ENCODE results near the gene PGBD1. TPM values are rescaled to one million over a fixed set of nuclear protein-coding genes. Genes with fewer than 3 reads are reported as not detected.
"Not testable (repeated sequence)": the region's sequence is repeated elsewhere in the genome, so short reads cannot be mapped to it uniquely, and the experiment has no call there.

Gene PGBD1
- total RNA-seq, 1 experiment from 2014 or later = 2.5 TPM

DNA sequence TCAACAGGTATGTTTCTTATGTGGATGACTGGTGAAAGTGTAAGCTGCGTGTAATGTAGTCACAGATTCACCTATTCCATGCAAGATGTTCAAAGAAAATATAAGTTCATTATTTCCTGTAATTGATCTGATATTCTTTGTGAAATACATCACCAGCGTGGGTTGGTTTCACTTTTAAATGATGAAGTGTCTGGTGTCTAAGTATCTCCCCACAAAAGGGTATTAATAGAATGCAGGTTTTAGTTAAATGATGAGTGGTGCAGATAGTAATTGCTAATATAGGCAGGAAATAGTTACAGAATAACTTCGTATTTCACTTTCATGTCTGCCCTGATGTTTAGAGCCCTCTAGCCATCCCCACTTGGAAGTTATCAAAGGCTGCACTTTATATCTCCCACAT, 22.2 kb downstream of the PGBD1 start:
- Mint-ChIP-seq H3K9me3 (ENCODE audit: unreplicated experiment) (peaks cover 8% of the 10 kb centered on the region), H3K27ac (ENCODE audit: low read depth, unreplicated experiment) (no peak overlapping the region), H3K36me3 (ENCODE audit: insufficient read depth, unreplicated experiment) (no peaks in the 10 kb centered on the region), H3K4me1 (ENCODE audit: insufficient read depth, unreplicated experiment) (no peaks in the 10 kb centered on the region), H3K4me3 (ENCODE audit: unreplicated experiment) (no peak overlapping the region), H3K27me3 (ENCODE audit: insufficient read depth, unreplicated experiment) (no peaks in the 10 kb centered on the region)
- POLR2A ChIA-PET = no interaction called here
- CTCF ChIA-PET = no interaction called here
- DNase-seq (ENCODE audit: unreplicated experiment) = no peak
- TF ChIP-seq, protein P1, sequence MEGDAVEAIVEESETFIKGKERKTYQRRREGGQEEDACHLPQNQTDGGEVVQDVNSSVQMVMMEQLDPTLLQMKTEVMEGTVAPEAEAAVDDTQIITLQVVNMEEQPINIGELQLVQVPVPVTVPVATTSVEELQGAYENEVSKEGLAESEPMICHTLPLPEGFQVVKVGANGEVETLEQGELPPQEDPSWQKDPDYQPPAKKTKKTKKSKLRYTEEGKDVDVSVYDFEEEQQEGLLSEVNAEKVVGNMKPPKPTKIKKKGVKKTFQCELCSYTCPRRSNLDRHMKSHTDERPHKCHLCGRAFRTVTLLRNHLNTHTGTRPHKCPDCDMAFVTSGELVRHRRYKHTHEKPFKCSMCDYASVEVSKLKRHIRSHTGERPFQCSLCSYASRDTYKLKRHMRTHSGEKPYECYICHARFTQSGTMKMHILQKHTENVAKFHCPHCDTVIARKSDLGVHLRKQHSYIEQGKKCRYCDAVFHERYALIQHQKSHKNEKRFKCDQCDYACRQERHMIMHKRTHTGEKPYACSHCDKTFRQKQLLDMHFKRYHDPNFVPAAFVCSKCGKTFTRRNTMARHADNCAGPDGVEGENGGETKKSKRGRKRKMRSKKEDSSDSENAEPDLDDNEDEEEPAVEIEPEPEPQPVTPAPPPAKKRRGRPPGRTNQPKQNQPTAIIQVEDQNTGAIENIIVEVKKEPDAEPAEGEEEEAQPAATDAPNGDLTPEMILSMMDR (IDR thresholded peaks at IDR 0.05; ENCODE audit: unreplicated experiment) = no peak
- intact Hi-C loops (cut with micrococcal nuclease) = no loop called here
- no TSS peak for BruUV-seq (replicated peaks)

DNA sequence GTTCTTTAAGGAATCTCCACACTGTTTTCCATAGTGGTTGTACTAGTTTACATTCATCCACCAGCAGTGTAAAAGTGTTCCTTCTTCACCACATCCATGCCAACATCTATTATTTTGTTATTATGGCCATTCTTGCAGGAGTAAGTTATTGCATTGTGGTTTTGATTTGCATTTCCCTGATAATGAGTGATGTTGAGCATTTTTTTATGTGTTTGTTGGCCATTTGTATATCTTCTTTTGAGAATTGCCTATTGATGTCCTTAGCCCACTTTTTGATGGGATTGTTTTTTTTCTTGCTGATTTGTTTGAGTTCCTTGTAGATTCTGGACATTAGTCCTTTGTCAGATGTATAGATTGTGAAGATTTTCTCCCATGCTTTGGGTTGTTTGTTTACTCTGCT, 25.0 kb downstream of the PGBD1 start:
- intact Hi-C loops (cut with micrococcal nuclease); DNase-seq (ENCODE audit: unreplicated experiment); H3K4me3 Mint-ChIP-seq (ENCODE audit: unreplicated experiment); H3K27ac Mint-ChIP-seq (ENCODE audit: low read depth, unreplicated experiment); CTCF ChIA-PET; BruUV-seq (replicated peaks); H3K27me3 Mint-ChIP-seq (ENCODE audit: insufficient read depth, unreplicated experiment); POLR2A ChIA-PET; H3K36me3 Mint-ChIP-seq (ENCODE audit: insufficient read depth, unreplicated experiment); H3K4me1 Mint-ChIP-seq (ENCODE audit: insufficient read depth, unreplicated experiment); H3K9me3 Mint-ChIP-seq (ENCODE audit: unreplicated experiment): not testable (repeated sequence)

DNA sequence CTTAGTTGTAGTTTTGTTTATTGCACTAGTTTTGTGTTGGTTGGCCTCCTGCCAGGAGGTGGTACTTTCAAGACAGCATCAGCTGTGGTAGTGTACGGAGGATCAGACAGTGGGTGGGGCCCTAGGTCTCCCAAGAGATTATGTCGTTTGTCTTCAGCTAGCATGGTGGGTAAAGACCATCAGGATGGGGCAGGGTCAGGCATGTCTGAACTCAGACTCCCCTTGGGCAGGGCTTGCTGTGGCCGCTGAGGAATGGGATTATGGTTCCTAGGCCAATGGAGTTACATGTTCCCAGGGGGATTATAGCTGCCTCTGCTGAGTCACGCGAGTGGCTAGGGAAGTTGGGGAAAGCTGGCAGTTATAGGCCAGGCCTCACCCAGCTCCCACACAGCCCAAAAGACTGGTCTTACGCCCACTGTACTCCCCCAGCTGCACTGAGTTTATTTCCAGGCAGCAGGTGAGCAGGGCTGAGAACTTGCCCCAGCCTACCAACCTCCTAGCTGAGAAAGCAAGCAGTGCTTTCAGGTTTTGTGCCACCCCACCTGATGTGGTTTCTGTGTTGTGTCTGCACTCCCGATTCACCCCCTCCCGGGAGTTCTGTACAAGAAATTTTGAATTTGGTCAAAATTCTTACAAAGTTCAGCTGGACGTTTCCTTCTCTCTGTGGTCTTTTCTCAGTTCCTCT, 29.9 kb downstream of the PGBD1 start:
- ChIA-PET POLR2A (interaction anchor here (0.6 to 1.2 kb wide), 3 partner anchors 23 to 612 kb away, joined by 3 to 4 read pairs (median 3); partner anchors contain the start of gene TRIM27), CTCF (interaction anchor here (0.7 to 1.3 kb wide), 3 partner anchors 12 to 1184 kb away, joined by 3 to 4 read pairs (median 3); no protein-coding TSS in a partner anchor)
- TF ChIP-seq, protein P1 (IDR thresholded peaks at IDR 0.05; ENCODE audit: unreplicated experiment) = no peak
- no peak for DNase-seq (ENCODE audit: unreplicated experiment)
- Mint-ChIP-seq H3K36me3 (ENCODE audit: insufficient read depth, unreplicated experiment) (no peaks in the 10 kb centered on the region), H3K27ac (ENCODE audit: low read depth, unreplicated experiment) (no peak overlapping the region), H3K9me3 (ENCODE audit: unreplicated experiment) (peaks cover 6% of the 10 kb centered on the region), H3K4me3 (ENCODE audit: unreplicated experiment) (no peak overlapping the region), H3K4me1 (ENCODE audit: insufficient read depth, unreplicated experiment) (no peaks in the 10 kb centered on the region), H3K27me3 (ENCODE audit: insufficient read depth, unreplicated experiment) (no peaks in the 10 kb centered on the region)
- no TSS peak for BruUV-seq (replicated peaks)
- intact Hi-C loops (cut with micrococcal nuclease) = no loop called here

DNA sequence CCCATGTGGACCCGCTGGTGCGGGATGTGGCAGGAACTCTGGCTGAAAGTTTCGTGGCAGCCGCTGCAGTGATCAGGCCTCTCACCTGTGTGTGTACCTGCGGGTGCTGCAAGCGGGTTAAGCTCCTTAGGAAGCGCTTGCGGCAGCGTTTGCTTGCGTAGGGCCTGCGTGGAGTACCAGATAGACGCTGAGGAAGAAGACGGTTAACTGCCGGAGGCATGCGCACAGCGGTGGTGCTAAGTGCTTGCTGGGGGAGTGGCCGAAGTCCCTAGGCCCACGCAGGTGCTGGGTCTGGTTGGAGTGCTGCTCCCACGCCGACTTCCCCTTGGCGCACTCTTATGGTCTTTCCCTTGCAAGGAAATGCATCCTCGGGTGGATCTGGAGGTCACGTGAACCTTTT, 31.6 kb downstream of the PGBD1 start:
- no TSS peak for BruUV-seq (replicated peaks)
- Mint-ChIP-seq H3K9me3 (ENCODE audit: unreplicated experiment) (no peaks in the 10 kb centered on the region), H3K27me3 (ENCODE audit: insufficient read depth, unreplicated experiment) (no peaks in the 10 kb centered on the region), H3K4me1 (ENCODE audit: insufficient read depth, unreplicated experiment) (no peaks in the 10 kb centered on the region), H3K36me3 (ENCODE audit: insufficient read depth, unreplicated experiment) (no peaks in the 10 kb centered on the region), H3K4me3 (ENCODE audit: unreplicated experiment) (no peak overlapping the region), H3K27ac (ENCODE audit: low read depth, unreplicated experiment) (no peak overlapping the region)
- ChIA-PET POLR2A (interaction anchor here (1.0 kb wide), 1 partner anchor 9 kb away, joined by 3 read pairs; no protein-coding TSS in a partner anchor), CTCF (interaction anchor here (0.6 kb wide), 1 partner anchor 27 kb away, joined by 3 read pairs; no protein-coding TSS in a partner anchor)
- no peak for DNase-seq (ENCODE audit: unreplicated experiment)
- intact Hi-C loops (cut with micrococcal nuclease) = no loop called here
- TF ChIP-seq, protein P1 (IDR thresholded peaks at IDR 0.05; ENCODE audit: unreplicated experiment) = no peak
